Tibial nerve (tissue), 4 donors: ENCODE data around the gene RANBP9.

Experiments used
- EP300 ChIP-seq, 2 donors: sonication (generic); formaldehyde crosslinking; IDR thresholded peaks; one replicate each; pipeline ENCODE4 v1.6.1; 2017; ENCODE audit warnings: antibody characterized with exemption in 2 of 2, mild to moderate bottlenecking in 1 of 2
- POLR2A ChIP-seq, 2 donors: fragments of 450-650 bp; IDR thresholded peaks; one replicate each; pipeline ENCODE4 v1.6.1; 2017; ENCODE audit warnings: antibody characterized with exemption in 2 of 2, mild to moderate bottlenecking in 2 of 2, moderate library complexity in 2 of 2
- TF ChIP-seq, protein P1 (sequence below), 5 experiments: fragments of 200-600 bp in 3 of 5; fragments of 450-650 bp in 2 of 5; sonication (generic) in 3 of 5; IDR thresholded peaks; one replicate each; pipeline ENCODE4 v1.5.1; 2016 to 2019; ENCODE audit warnings: antibody characterized with exemption in 5 of 5, mild to moderate bottlenecking in 3 of 5, moderate library complexity in 2 of 5

GRCh38 chr6:13711324-13711732, 307 bp downstream of the RANBP9 start:
- TF ChIP-seq, protein P1, sequence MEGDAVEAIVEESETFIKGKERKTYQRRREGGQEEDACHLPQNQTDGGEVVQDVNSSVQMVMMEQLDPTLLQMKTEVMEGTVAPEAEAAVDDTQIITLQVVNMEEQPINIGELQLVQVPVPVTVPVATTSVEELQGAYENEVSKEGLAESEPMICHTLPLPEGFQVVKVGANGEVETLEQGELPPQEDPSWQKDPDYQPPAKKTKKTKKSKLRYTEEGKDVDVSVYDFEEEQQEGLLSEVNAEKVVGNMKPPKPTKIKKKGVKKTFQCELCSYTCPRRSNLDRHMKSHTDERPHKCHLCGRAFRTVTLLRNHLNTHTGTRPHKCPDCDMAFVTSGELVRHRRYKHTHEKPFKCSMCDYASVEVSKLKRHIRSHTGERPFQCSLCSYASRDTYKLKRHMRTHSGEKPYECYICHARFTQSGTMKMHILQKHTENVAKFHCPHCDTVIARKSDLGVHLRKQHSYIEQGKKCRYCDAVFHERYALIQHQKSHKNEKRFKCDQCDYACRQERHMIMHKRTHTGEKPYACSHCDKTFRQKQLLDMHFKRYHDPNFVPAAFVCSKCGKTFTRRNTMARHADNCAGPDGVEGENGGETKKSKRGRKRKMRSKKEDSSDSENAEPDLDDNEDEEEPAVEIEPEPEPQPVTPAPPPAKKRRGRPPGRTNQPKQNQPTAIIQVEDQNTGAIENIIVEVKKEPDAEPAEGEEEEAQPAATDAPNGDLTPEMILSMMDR (IDR thresholded peaks at IDR 0.05): no peak
- TF ChIP-seq EP300 (IDR thresholded peaks at IDR 0.05): no peak
- TF ChIP-seq POLR2A (IDR thresholded peaks at IDR 0.05): no peak
